Cardiac septum (tissue), 1 donor: ENCODE data around the gene TRPM6. TPM values are rescaled to one million over a fixed set of nuclear protein-coding genes. Genes with fewer than 3 reads are reported as not detected.
"Not testable (repeated sequence)": the region's sequence is repeated elsewhere in the genome, so short reads cannot be mapped to it uniquely, and the experiment has no call there.

Source experiments
- DNase-seq: peaks from one replicate; pipeline ENCODE4 v3.0.0-alpha.2; 2020; ENCODE audit warnings: low spot score
- intact Hi-C: fragments of 100-400 bp; cut with DNase I; formaldehyde crosslinking; loops from one replicate; pipeline ENCODE4 v1.14.0; 2022
- long read RNA-seq: library from polyadenylated mRNA; unstranded; transcript quantifications from one replicate; pipeline ENCODE4 v2.0.0, GENCODE V29; 2021
- total RNA-seq: library from RNA; stranded (reverse); fragmentation: NEBNext Ultra II Directional; extraction: Animal tissue kit (Norgen Biotek cat#: 25700); gene quantifications from one replicate; pipeline ENCODE4 v1.2.1, GENCODE V29; 2021
- donor health status: DM: no; HTN: no; CAD: no.

The TRPM6 gene
- 0.32 TPM for total RNA-seq
- long read RNA-seq: 0 reads

GRCh38 chr9:74887041-74887980, at the start of gene TRPM6:
Gene TRPM6, minus strand, starts transcription at chr9:74887921. Its CDS starts 65 bp downstream, at chr9:74887856.
- intact Hi-C loops: no loop called here
- peak; percentile 95 for DNase-seq

- intact Hi-C loops: no loop called here
- DNase-seq: no peak
These were observed 47.3 kb upstream of the TRPM6 start for GRCh38 chr9:74935008-74935407.

DNA sequence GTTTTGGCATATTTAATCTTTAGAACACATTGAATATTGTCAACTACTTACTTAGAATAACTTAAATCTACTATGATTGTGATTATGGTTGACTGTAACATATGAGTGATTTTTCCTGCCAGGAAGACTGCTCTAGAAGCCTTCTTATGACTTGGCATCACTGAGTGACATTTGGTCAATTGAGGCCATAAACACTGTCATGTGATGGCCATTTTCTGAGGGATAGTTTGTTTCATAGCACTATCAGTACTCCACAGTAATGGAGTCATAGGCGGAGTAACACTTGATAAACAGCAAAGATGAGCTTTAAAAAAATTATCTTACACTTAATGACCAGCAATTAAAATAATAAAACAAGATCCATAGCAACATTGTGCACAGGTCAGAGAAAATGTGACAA, 34.0 kb upstream of the TRPM6 start:
- intact Hi-C loops: no loop called here
- no peak for DNase-seq

DNA sequence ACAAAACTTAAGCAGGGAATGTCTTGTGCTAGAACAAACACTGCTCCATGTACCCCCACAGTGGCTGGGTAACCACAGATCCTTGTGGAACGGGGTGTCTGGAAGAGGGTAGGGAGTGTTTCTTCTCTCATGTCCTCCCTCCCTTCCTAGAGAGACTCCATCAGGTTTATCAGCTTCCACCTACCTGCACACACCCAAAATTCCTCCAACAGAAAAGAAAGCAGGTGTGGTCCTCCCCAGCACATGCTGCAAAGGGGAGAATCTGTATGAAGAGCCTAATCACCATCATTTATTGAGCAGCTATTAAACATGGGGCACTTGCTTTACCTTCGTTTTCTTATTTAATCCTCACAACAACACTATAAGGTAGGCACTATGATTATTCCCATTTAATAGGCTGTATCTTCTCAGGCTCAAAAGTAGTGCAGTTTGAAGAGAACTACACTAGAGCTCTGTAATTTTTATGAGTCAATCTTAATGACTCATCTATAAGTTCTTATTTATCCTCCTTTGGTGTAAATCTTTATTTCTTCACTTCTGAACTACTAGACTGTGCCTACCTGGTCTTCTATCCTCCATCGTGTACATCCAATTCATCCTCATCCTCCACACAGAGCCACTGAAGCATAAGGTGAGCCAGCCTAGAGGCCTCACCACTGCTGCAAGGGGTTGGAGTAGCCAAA, 33.4 kb upstream of the TRPM6 start:
- DNase-seq: no peak
- intact Hi-C loops: no loop called here

GRCh38 chr9:74910036-74910435, 22.3 kb upstream of the TRPM6 start:
- no peak for DNase-seq
- intact Hi-C loops: no loop called here

GRCh38 chr9:74908665-74909064, 20.9 kb upstream of the TRPM6 start:
- no peak for DNase-seq
- intact Hi-C loops: no loop called here

DNA sequence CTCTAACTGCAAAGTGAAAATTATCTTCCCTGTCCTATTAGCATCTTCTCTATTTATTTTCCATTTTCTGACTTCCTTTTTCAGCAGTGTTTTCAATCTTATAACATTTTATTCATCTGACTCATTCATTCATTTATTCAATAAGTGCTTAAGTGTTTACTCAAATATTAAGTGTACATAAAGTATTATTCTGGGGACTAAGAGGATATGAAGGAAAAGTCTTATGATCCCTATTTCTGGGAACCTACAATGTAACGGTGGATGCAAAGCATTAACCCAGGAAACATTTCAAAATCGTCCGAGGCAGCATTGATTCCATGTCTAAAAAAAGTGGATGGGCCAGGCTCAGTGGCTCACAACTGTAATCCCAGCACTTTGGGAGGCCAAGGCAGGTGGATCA, 19.4 kb upstream of the TRPM6 start:
- intact Hi-C loops: no loop called here
- DNase-seq: no peak

DNA sequence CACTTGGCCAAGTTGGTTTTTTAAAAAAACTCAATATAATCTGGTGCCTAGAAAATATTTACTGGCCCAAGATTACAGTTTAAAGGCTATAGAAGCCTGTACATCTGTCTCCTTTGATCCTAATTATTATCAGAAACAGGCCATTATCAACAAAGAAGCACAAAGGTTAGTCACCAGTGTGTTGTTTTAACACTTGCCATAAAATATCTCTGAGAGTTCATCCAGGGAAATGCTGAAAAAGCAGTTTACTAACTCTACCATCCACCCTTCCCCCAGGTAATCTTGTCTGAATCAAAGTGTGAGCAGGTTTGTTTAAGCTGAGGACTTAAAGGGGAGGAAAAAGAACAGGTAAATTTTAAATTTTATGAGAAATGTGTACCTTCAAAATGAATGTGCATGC, 13.3 kb upstream of the TRPM6 start:
- DNase-seq: no peak
- intact Hi-C loops: no loop called here

DNA sequence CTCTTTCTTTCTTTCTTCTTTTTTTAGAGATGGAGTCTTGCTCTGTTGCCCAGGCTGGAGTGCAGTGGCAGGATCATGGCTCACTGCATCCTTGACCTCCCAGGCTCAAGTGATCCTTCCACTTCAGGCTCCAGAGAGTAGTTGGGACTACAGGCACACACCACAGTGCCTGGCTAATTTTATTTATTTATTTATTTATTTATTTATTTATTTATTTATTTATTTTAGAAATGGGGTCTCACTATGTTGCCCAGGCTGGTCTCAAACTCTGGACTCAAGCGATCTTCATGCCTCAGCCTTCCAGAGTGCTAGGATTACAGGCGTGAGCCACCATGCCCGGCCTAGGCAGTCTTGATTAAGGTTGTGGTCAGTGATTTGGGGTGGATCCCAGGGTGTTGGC, 728 bp upstream of the TRPM6 start:
- DNase-seq, intact Hi-C loops: not testable (repeated sequence)

GRCh38 chr9:74887981-74888370, 255 bp upstream of the TRPM6 start:
- intact Hi-C loops: no loop called here
- no peak for DNase-seq

DNA sequence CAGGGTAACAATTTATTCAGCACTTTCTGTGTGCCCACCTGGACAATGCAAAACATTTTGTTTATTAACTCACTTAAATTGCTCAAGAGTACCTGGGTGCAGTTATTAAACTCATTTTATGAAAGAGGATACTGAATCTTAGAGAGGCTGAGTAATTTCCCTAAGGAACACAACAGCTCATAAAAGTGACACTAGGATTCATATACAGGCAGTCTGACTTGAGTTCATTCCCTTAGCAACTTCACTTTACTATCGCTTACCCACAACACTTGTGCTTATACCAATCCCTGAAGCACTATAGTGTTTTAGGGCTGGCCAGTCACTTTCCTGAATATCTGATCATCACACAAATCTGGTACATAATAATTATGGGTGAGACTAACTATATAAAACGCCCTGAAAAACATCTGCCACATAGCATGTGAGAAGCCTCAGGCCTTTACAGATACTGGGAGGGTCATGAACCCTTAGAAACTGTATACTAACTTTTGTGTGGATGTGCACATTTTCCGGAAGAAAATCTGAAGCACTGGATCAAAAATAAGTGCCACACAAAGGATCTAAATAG, 11.3 kb downstream of the TRPM6 start:
- DNase-seq: no peak
- intact Hi-C loops: no loop called here

- intact Hi-C loops: no loop called here
- no peak for DNase-seq
These were observed 12.1 kb downstream of the TRPM6 start for GRCh38 chr9:74875656-74876055.

DNA sequence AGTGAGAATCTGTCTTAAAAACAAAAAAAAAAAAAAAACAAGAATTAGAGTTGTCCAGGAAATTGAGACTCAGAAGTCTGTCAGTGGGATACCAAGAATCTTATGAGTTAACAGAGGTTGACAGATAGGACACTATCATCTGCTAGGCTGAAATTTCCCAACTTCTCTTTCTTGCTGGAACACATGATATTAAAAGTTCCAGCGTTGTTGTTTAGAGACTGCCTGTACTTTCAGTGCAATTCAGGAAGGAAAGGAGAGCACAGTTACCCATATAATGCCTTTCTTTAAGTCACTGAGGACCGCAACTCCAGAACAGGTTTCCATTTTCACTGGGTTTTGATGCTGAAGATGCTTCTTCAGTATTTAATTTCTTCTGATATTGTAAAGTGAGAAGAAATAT, 13.5 kb downstream of the TRPM6 start:
- intact Hi-C loops: no loop called here
- no peak for DNase-seq

GRCh38 chr9:74872619-74873233, 15.0 kb downstream of the TRPM6 start:
- intact Hi-C loops: no loop called here
- no peak for DNase-seq

DNA sequence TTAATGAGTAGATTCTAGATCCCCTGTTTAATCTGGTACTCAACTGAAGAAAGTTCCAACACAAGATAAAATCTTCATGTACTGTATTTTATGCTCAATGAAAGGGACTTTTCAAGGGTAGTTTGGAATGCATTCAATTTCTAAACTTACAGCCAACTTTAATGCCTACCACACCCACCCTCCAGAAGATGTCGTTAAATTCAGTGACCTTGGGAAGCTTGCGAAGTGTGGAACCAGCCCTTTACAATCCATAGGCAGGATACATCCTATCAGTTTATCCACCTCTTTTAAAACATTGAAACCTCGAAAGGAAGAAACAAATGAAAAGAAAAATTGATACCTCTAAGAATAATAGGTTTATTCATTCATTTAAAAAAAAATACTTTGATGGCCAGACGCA, 20.2 kb downstream of the TRPM6 start:
- no peak for DNase-seq

GRCh38 chr9:74865177-74865576, 22.5 kb downstream of the TRPM6 start:
- DNase-seq: no peak
- intact Hi-C loops: no loop called here

More for the DNA sequence above, 20.2 kb downstream of the TRPM6 start:
- intact Hi-C loops: no loop called here

GRCh38 chr9:74861773-74862474, 25.8 kb downstream of the TRPM6 start:
- no peak for DNase-seq
- intact Hi-C loops: no loop called here

- DNase-seq: no peak
- intact Hi-C loops: no loop called here
These were observed 26.6 kb downstream of the TRPM6 start for GRCh38 chr9:74861071-74861470.

DNA sequence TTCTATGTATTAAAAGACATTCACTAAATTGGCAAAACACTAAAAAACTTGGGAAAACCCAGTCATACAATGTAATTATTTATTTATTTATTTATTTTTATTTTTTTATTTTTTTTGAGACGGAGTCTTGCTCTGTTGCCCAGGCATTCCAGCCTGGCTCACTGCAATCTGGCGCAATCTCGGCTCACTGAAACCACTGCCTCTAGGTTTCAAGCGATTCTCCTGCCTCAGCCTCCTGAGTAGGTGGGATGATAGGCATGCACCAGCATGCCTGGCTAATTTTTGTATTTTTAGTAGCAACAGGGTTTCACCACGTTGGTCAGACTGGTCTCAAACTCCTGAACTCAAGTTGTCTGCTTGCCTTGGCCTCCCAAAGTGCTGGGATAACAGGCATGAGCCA, 27.5 kb downstream of the TRPM6 start:
- intact Hi-C loops, DNase-seq: not testable (repeated sequence)

DNA sequence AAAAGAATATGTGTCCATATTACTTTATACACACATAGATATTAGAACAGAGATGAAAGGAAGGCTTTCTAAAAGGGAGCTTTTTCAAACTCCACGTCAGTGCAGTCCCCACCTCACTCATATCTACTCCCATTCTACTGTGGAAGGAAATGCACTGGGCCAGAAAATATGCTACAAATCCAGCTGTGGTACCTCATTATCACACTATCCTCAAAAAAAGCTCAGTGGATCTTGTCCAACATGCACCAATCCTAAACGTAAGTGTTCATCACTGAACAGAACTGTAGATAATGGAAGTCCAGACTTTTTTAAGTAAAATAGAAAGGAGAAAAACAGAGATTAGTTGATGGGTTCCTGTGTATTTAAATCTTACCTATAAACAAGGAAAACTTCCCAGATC, 27.9 kb downstream of the TRPM6 start:
- intact Hi-C loops: no loop called here
- DNase-seq: no peak
